Occipital lobe (tissue), 2 donors: ENCODE results near the gene SCN4B. TPM values are rescaled to one million over a fixed set of nuclear protein-coding genes. Genes with fewer than 3 reads are reported as not detected.

ENCODE experiments used
- DNase-seq: peaks from one replicate; lab custom pipeline; 2025; lab: John Stamatoyannopoulos, UW
- total RNA-seq: library from RNA; depleted of rRNA; stranded (reverse); fragments of >200 nt; gene quantifications from one replicate; pipeline ENCODE4 v1.2.3, GENCODE V29; 2014

The SCN4B gene
- total RNA-seq, 1 donor from 2014 or later: 12.2 TPM

DNA sequence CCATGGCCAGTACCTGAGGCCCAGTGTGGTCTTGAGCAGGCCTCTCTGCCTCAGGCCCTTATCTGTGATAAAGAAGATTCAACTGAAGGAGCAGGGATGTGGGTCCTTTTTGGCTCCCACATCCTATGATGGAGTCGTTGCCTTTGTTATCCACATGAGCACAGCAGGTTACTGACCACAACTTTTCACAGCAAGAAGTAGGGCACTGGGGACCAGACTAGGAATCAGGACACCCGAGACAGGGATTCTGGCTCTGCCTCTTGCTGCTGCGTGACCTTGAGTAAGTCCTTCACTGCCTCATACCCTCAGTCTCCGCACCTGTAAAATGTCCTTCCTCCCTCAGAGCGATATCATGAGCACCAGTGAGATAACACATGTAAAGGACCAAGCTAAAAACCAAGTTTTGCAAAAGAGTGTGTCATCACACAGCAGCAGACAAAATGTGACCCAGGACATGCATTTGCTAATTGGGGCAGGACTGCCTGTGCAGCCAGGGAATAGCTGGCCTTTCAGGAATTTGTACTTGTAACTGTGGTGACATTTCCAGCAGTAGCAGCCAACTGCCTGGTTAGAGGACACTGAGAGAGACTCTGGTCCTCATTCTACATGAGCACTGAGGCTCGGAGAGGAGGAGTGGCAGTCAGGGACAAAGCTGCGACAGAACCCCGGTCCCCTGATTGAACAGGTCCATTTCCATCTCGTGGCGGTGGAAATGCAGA lies 52.6 kb downstream of the SCN4B start:
- DNase-seq: no peak

DNA sequence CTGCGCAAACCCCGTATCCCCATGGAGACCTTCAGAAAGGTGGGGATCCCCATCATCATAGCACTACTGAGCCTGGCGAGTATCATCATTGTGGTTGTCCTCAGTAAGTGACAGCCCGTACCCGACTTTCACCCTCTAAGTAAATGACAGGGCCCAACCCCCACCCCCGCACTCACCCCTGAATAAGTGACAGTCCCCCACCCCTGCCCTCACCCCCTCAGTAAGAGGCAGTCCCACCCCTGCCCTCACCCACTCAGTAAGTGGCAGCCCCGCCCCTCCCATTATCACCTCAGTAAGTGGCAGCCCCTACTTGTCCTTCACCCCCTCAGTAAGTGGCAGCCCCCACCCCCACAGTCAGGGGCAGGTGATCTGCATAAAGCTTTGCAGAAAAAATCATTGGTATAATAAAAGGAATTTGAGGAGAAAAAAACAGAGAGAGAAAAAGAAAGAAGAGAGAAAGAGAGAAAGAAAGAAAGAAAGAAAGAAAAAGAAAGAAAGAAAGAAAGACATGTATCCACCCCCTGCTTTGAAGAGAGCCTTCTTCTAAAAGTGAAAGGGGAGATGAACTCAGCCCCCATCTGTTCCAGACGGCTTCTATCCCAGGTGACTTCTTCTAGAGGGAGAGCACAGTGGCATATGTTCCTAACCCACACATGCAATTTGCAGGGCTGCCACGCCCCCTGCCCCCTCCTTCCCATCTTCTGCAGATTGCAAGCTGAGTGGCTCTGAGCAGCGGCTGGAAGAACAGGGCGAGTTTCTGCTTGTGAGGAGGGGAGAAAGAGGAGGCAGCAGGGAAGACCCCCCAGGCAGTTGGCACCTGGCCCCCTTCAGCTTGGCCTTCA lies 53.4 kb downstream of the SCN4B start:
- DNase-seq: no peak

DNA sequence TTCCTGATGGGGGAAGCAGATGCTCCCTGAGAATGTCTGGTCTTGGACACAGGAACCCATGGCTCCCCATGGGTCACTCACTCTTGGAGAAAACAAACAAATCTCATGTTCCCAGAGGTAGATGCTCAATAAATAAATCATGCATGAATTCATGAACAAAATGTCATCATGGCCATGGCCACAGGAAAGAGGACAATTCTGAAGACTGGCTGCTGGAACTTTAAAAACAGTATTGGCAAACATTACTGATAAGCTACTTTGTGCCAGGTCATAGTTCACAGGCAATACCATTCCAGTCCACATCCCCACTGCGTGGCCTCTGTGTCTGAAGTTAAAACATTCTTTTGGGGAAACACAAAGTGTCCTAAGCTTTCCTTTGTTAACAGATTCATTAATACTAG lies 56.7 kb downstream of the SCN4B start:
- DNase-seq: no peak

GRCh38 chr11:118095493-118095892 lies 57.1 kb downstream of the SCN4B start:
- DNase-seq: no peak

DNA sequence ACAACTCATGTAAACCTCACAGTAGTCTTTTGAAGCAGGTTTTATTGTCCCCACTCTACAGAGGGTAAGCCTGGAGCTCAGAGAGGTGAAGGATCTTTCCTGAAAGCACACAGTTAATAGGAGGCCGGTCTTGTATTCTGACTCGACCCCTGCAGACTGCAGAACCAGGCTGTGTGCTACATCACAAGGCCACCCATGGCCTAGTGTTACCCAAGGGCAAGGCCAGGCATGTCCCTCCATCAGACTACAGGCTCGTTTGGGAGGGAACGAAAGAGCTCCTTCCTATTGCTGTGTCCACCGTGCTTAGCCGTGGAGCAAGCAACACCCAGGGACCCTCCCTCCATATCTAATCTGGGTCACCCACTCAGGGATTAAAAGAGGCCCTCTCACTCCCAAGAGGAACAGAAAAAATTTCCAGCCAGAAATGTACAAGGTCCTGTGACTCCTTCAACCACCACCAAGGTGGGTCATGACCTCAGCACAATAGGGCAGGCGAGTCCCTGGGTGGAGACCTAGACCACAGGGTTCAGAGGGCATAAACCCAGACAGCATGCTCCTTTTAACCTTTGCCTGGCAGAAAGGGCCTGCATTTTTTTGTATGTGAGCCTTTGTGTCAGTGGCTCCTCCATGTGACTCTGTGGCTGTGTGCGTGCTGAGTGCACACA lies 59.6 kb downstream of the SCN4B start:
- DNase-seq: no peak

DNA sequence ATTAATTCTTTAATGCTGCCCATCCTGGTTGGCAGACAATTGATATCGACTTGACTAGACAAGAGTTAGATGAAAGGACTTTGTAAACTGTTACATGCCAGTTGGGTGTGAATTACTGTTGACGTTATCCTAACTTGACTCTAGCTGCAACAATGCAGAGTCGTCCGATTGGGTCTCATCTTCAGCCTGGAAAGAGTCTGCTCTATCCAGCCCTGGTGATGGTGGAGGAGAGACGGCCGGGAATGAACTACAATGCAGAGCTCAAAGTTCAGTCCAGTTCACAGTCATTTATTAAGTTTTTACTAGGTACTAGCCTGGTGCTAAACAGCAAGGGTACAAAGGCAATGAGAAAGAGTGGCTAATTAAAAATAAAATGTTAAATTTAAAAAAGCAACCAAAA lies 60.9 kb downstream of the SCN4B start:
- no peak for DNase-seq

- DNase-seq: no peak
Observed at GRCh38 chr11:118090545-118091162, 62.0 kb downstream of the SCN4B start.

DNA sequence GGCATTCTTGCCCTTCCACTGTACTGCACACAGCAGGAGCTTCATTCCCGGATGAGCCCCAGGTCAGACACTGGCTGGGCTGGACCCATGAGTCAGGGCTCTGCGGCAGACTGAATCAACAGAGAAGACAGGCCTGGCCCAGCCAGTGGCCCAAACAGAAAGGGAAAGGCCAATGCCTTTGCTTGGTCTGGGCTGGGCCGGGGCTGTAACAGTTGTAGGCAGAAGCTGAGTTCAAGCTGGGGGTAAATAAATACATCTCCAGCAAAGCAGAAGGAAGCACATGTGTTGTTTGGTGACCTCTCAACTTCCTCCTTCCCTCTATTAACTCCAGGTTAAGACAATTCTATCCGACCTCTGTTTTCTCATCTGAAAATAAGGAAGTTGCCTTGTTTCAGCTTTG lies 64.1 kb downstream of the SCN4B start:
- DNase-seq: no peak

GRCh38 chr11:118087931-118088330 lies 64.7 kb downstream of the SCN4B start:
- DNase-seq: no peak

DNA sequence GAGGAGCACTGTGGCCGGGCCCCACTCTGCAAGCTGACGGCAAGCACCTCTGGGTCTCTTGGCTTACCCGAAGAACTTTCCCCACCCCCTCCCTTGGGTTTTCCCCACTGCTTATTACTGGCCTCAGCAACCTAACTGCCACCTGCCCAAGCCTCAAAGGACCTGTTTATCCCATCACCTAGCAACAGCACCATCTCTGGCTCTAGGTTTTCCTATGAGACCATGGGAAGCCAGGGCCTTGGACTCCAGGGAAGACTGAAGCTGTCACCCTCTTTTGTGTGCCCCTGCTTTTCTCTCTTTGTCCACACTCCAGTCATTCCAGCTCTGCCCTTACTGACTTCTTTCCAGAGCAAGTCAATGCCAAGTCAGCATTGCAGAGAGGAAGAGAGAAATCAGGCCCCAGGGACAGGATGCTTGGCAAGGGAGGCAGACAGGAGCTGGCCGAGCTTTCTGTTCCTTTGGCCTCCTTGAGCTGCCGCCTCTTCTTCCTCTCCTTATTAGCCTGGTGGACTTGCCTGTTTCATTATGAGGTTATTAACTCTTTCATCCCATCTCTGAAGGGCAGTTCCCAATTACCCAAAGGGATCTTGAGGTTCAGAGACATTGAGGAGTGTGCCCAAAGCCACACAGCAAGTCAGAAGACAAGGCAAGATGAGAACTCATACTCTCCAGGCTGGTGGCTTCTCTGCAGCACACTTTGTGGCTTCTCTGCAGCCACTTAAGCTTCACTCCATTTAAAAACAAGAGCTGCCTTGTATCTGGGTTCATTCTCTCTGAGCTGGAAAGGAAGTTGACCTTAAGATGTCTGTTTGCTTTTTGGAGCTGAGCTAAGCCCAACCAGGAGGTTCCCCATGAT lies 65.5 kb downstream of the SCN4B start, which contains the start of gene SMIM35:
Gene SMIM35, minus strand, starts transcription at position 51 of the 856 bp plus-strand sequence. CDS start 206 bp downstream, outside the sequence.
- no peak for DNase-seq

DNA sequence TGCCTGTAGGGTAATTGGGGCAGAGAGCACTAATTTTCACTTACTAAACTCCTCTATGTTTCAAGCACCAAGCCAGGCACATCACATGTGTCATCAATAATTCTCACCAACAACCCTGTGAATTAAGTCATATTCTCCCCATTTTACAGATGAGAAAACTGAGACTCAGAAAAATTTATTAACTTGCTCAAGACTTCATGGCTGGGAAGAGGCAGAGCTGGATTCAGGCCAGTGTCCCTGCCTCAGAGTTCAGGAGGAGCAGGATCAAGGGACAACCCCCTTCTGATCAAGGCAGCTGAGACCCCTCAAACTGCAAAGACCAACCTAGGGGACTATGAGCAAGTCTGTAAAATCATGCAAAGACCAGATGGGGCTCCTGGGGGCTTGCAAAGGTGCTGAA lies 68.0 kb downstream of the SCN4B start:
- DNase-seq: no peak

GRCh38 chr11:118084247-118084646 lies 68.4 kb downstream of the SCN4B start:
- DNase-seq: no peak

Other genes starting within 250 kb of the SCN4B start
- gene TMPRSS13, start 223.4 kb downstream of the SCN4B start, total RNA-seq: 0.47 TPM
- gene IL10RA, start 166.4 kb downstream of the SCN4B start, total RNA-seq: 6.7 TPM
- gene TMPRSS4, start 75.7 kb downstream of the SCN4B start, total RNA-seq: not detected
- not detected for gene SMIM35, start 65.9 kb downstream of the SCN4B start, total RNA-seq
- gene SCN2B, start 23.8 kb upstream of the SCN4B start, total RNA-seq: 5.8 TPM
- gene JAML, start 72.2 kb upstream of the SCN4B start, total RNA-seq: 1.2 TPM
- 1.6 TPM for gene MPZL3, start 99.5 kb upstream of the SCN4B start, total RNA-seq
- 1.4 TPM for gene MPZL2, start 111.5 kb upstream of the SCN4B start, total RNA-seq
- gene CD3E, start 151.9 kb upstream of the SCN4B start, total RNA-seq: not detected
- gene CD3D, start 189.9 kb upstream of the SCN4B start, total RNA-seq: not detected
- gene CD3G, start 191.5 kb upstream of the SCN4B start, total RNA-seq: not detected
- 59.7 TPM for gene UBE4A, start 206.8 kb upstream of the SCN4B start, total RNA-seq
- 67.4 TPM for gene ATP5MG, start 248.8 kb upstream of the SCN4B start, total RNA-seq